Esophagus (tissue), 2 donors: ENCODE data around the gene TMEM132D. TPM values are rescaled to one million over a fixed set of nuclear protein-coding genes. Genes with fewer than 3 reads are reported as not detected.
"Not testable (repeated sequence)": the region's sequence is repeated elsewhere in the genome, so short reads cannot be mapped to it uniquely, and the experiment has no call there.

ENCODE experiments used
- H3K27ac ChIP-seq, 2 donors: one replicate each; pipeline ENCODE4 v1.5.1; 2013; ENCODE audit warnings: low read depth in 2 of 2, mild to moderate bottlenecking in 2 of 2, inconsistent platforms in 1 of 2, low read length in 1 of 2, moderate library complexity in 1 of 2
- H3K27me3 ChIP-seq, 2 donors: one replicate each; pipeline ENCODE4 v1.6.1; 2013; ENCODE audit warnings: low read length in 2 of 2, control low read depth in 1 of 2, mild to moderate bottlenecking in 1 of 2; ENCODE audit not compliant: insufficient read depth in 2 of 2, control insufficient read depth in 1 of 2
- H3K36me3 ChIP-seq, 2 donors: one replicate each; pipeline ENCODE4 v1.6.1; 2013; ENCODE audit warnings: low read length in 1 of 2; ENCODE audit not compliant: control insufficient read depth in 2 of 2, insufficient read depth in 2 of 2
- H3K4me1 ChIP-seq, 2 donors: one replicate each; pipeline ENCODE4 v1.6.1; 2013; ENCODE audit warnings: low read length in 1 of 2; ENCODE audit not compliant: control insufficient read depth in 2 of 2, insufficient read depth in 2 of 2
- H3K4me3 ChIP-seq, 2 donors: one replicate each; pipeline ENCODE4 v1.5.1; 2013; ENCODE audit warnings: low read length in 2 of 2, mild to moderate bottlenecking in 2 of 2, low read depth in 1 of 2, moderate library complexity in 1 of 2
- H3K9me3 ChIP-seq, 2 donors: one replicate each; pipeline ENCODE4 v1.6.1; 2013; ENCODE audit warnings: mild to moderate bottlenecking in 2 of 2, low read depth in 1 of 2, low read length in 1 of 2, moderate library complexity in 1 of 2; ENCODE audit not compliant: control insufficient read depth in 2 of 2, insufficient read depth in 1 of 2
- WGBS, 2 donors: extraction: QIAGEN DNeasy Blood & Tissue Kit; methylation state at CpG; one replicate each; pipeline ENCODE4 v1.1.7; 2013; 5-methylcytosine and 5-hydroxymethylcytosine counted together
- polyA plus RNA-seq, 2 donors: library from polyadenylated mRNA; stranded (reverse); fragments of 200-250 nt; gene quantifications; one replicate each; pipeline ENCODE4 v1.2.3, GENCODE V29; 2013
- donor health status: healthy with polysubstance abuse.
- donor health status: Bipolar disorder and iron deficiency.

Gene TMEM132D
- polyA plus RNA-seq, 2 donors, result not detected

DNA sequence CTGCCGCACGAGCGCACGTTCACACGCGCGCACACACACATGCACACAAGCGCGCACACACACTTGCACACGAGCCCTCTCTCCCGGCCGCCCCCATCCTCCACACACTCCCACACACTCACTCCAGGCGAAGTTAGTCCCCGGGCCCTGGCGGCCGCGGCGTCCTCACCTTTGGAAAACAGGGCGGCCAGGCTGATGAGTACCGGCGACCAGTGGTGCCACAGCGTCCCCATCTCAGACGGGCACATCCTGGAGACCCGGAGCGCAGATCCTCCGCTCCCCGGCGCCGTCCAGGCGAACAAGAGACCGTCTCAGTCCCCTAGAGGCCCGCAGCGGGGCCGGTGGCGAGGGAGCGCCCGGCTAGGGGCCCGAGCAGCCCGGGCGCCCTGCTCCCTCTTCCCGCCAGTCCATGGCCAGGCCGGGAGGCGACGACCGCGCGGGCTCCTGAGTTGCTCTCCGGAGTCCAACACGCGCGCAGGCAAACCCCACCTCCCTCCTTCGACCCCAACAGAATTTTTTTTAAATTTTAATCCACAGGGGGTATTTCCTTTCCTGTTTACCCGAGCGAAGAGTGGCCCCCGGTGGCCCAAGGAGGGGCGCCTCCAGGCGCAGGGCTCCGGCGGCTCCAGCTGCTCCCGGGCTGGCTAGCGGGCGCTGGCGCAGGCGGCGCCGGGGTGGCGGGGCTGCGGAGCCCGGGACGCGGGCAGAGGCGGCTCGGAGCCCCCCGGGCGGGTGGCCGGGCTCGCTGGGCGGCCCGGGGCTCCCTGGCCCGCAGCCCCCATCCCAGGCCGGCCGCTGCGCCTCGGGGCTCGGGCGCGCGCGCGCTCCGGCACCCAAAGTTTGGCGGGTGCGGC is 506 bp downstream of the TMEM132D start:
- H3K4me1 ChIP-seq, result peaks cover 0 to 5% of the 10 kb centered on the region in 2 donors
- no peak overlapping the region for H3K4me3 ChIP-seq
- H3K27me3 ChIP-seq, result peaks cover 3 to 6% of the 10 kb centered on the region in 2 donors
- H3K9me3 ChIP-seq, result no peaks in the 10 kb centered on the region
- no peaks in the 10 kb centered on the region for H3K36me3 ChIP-seq
- 4 to 5% methylated on average over 73 to 93 of the region's 93 CpGs for WGBS, 2 donors
- H3K27ac ChIP-seq, result no peak overlapping the region

DNA sequence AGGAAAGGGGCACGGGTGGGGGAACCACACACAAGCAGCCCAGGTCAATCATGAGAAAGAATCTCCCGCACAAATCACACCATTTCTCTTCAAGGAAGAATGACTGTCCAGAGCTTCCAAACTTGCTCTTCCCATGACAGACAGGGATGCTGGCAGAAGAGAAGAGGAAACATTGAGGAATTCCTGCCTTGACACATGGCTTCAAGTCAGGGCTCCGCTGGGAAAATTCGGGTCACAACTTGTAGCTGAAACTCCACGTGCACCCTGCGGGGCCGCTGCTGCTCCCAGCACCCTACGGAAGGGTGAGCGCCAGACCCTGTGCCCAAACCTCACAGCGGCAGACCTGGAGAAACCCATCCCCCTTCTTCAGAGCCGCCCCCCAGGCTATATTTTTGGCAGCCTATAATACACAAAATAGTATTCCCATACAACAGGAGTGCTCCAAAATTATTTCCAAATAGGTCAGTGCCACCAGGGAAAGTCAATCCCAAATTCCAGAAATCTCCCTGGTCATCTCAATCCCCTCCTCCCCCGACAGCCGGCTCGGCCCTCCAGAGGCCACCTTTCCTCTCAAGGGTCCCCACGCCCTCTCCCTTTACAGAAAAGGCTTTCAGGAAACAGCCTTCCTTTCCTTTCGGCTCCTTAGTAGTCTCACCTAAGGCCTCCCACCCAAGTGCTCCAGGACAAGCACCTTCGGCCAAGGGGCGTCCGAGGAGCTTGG is 1.3 kb downstream of the TMEM132D start:
- Histone ChIP-seq H3K4me1 (peaks cover 0 to 5% of the 10 kb centered on the region in 2 donors), H3K4me3 (no peak overlapping the region), H3K9me3 (no peaks in the 10 kb centered on the region), H3K36me3 (no peaks in the 10 kb centered on the region), H3K27ac (no peak overlapping the region), H3K27me3 (peaks cover 3 to 6% of the 10 kb centered on the region in 2 donors)
- WGBS, 2 donors, result 6 to 7% methylated on average over 19 of the region's 19 CpGs

DNA sequence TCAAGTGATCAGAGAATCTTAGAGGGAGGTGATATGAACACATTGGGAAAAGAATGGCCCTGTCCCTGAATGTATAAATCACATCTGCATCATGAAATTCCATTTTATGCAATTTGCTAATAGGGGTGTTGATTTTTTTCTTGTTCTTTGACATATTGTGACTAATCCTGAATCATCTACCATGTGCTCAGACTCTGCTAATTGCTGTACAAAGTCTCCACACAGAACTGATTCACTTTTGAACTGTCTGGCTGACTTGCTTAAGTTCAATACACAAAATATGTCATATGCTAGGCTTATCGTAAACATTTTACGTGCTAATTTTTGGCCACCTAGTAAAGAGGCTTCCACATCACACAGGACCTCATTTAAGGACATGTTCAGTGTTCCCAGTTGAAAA is 2.6 kb downstream of the TMEM132D start:
- Histone ChIP-seq H3K4me1 (peaks cover 0 to 5% of the 10 kb centered on the region in 2 donors), H3K4me3 (no peak overlapping the region), H3K9me3 (no peaks in the 10 kb centered on the region), H3K36me3 (no peaks in the 10 kb centered on the region), H3K27me3 (peaks cover 3 to 6% of the 10 kb centered on the region in 2 donors), H3K27ac (no peak overlapping the region)
- 51 to 80% methylated on average over 2 of the region's 2 CpGs for WGBS, 2 donors

DNA sequence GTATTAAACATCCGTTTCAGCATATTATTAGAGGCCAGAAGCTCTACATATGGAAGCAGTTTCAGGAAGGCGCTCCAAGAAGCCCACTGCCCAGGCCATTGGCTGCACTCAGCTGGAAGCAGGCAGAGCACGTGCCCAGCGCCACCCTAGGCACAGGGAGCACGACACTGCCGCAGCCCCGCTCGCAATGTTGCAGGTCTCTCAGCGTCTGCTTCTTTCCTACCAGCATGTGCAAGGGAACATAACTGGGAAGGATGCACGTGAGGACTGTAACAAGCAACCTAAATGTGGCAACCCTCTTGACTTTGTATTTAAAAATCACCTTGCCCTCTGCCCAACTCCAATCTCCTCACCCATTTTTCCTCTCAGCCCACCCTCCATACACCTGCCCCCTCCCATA is 3.5 kb downstream of the TMEM132D start:
- H3K27me3 ChIP-seq, result peaks cover 3 to 6% of the 10 kb centered on the region in 2 donors
- 82 to 85% methylated on average over 10 of the region's 10 CpGs for WGBS, 2 donors
- no peaks in the 10 kb centered on the region for H3K36me3 ChIP-seq
- peaks cover 0 to 5% of the 10 kb centered on the region in 2 donors for H3K4me1 ChIP-seq
- no peak overlapping the region for H3K27ac ChIP-seq
- H3K4me3 ChIP-seq, result no peak overlapping the region
- no peaks in the 10 kb centered on the region for H3K9me3 ChIP-seq

DNA sequence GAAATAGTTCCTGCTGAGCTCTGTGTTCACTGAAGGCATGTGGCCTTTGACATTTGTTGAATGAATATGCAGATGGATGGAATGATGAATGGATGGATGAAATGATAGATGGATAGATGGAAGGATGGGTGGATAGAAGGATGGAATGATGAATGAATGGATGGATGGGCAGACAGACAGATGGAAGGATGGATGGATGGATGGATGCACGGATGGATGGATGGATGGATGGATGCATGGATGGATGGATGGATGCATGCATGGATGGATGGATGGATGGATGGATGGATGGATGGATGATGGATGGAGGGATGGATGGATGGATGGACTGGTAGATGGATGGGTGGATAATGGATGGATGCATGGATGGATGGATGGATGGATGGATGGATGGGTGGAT is 4.8 kb downstream of the TMEM132D start:
- H3K27ac ChIP-seq, H3K36me3 ChIP-seq, H3K4me3 ChIP-seq, H3K4me1 ChIP-seq, H3K27me3 ChIP-seq, H3K9me3 ChIP-seq: not testable (repeated sequence)
- WGBS, 2 donors, result 71 to 88% methylated on average over 1 of the region's 1 CpG

DNA sequence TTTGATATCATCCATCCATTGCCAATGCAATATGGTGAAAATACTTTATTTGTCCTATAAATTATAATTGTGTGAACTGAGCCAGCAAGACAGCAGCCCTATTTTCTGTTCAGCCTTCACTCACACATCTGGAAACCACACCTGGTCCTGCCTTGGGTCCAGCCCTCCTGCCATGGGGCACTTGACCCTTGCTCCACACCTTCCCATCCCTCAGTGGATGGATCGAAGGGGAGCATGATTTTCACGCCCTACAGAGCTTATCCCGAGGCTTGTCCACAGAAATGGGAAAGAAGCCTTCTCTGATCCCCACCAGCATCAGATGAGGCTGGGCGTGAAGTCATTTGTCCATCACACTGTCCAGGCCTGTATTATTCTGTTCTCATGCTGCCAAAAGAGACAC is 10.1 kb downstream of the TMEM132D start:
- Histone ChIP-seq H3K27ac (no peak overlapping the region), H3K9me3 (no peaks in the 10 kb centered on the region), H3K27me3 (no peaks in the 10 kb centered on the region), H3K4me1 (no peaks in the 10 kb centered on the region), H3K36me3 (no peaks in the 10 kb centered on the region), H3K4me3 (no peak overlapping the region)
- 80 to 83% methylated on average over 4 of the region's 4 CpGs for WGBS, 2 donors

DNA sequence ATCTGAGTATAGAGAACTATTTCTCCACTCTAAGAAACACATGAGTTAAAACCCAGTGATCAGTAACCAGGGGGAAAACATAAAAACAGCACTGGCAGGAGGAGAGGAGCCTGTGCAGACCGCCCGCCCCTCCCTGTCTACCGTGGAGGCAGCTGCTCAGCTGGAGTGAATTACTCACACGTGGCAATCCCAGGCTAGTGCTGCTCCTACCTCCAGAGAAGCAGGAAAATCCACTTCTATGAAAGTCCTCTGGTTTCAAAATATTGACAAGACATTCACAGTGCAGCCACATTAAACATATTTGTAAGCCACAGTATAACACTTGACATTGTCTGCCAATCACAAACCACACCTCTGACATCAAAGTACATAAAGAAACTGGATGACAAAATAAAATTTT is 16.7 kb downstream of the TMEM132D start:
- H3K36me3 ChIP-seq, result no peaks in the 10 kb centered on the region
- WGBS, 2 donors, result 20% methylated on average over 4 of the region's 4 CpGs
- no peak overlapping the region for H3K4me3 ChIP-seq
- no peak overlapping the region for H3K27ac ChIP-seq
- no peaks in the 10 kb centered on the region for H3K4me1 ChIP-seq
- no peaks in the 10 kb centered on the region for H3K9me3 ChIP-seq
- no peaks in the 10 kb centered on the region for H3K27me3 ChIP-seq

DNA sequence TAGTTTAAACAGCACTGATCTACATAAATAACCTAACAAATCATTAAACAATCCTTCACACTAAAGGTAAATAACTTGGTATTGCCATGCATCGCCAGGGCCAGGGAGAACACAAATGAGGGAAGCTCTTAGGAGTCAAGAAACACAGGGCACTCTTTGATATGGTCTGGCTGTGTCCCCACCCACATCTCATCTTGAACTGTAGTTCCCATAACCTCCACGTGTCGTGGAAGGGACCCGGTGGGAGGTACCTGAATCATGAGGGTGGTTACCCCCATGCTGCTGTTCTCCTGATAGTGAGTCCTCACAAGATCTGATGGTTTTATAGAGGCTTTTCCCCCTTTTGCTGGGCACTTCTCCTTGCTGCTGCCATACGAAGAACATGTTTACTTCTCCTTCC is 17.3 kb downstream of the TMEM132D start:
- Histone ChIP-seq H3K9me3 (no peaks in the 10 kb centered on the region), H3K4me1 (no peaks in the 10 kb centered on the region), H3K36me3 (no peaks in the 10 kb centered on the region), H3K27ac (no peak overlapping the region), H3K4me3 (no peak overlapping the region), H3K27me3 (no peaks in the 10 kb centered on the region)
- WGBS, 2 donors, result 44 to 59% methylated on average over 5 of the region's 5 CpGs

DNA sequence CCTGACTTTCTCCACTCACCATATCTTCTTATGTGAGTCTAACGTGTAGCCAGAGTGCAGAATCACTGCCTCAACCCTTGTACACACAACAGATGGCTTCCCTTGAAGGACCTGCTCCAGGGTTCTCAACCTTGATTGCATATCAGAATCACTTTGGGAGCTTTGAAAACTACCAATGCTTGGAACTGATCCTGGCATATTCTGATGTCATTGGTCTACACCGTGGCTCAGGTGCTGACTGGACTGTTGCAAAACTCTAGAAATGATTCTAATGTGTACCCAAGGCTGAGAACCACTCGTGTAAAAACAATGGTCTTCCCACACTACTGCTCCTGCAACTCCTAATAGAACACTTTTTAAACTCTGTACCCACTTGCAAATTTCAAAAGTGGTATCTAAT is 18.5 kb downstream of the TMEM132D start:
- WGBS, 2 donors, result 22 to 27% methylated on average over 3 of the region's 3 CpGs
- Histone ChIP-seq H3K4me3 (no peak overlapping the region), H3K27me3 (no peaks in the 10 kb centered on the region), H3K9me3 (no peaks in the 10 kb centered on the region), H3K4me1 (no peaks in the 10 kb centered on the region), H3K36me3 (no peaks in the 10 kb centered on the region), H3K27ac (no peak overlapping the region)
